ENCODE data around the gene TFPI. TPM values are rescaled to one million over a fixed set of nuclear protein-coding genes. Genes with fewer than 3 reads are reported as not detected.

TFPI gene
- total and polyA plus RNA-seq, 12 donors, result 12.6 to 51.0 (median 21.0) TPM

DNA sequence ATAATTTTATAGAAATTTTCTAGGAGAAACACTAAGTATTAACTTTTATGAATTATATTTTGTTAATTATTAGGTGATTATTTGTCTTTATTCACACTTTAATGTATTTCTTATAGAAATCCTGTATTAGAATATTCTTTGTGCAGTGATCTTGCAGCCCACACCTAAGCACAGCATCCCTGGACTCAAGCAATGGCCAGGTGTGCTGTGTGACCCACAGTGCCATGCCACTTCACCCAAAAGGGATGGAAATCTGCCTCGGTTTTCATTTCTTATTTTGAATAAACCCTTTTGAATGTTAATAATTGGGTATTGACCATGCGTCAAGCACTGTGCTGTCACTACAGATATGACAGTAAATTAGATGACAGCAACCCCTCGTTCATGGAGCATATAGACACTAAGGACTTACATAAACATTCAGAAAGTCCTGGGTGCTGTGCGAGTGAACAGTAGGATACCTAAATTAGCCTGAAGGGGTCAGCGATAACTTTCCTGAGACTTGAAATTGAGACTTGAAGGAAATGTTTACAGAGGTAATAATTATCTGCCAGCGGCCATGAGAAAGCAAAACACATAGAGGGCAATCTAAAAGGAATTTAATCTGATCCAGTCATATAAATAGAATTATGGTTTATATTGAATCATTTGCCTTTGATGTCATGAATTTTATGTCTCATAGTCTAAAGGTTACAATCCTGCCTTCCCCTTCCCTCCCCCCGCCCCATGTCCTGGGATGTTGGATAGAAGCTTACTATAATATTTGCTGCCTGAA lies 53.5 kb downstream of the TFPI start:
- H3K27ac ChIP-seq, result no peak overlapping the region
- peak in 1 of 8 donors; percentile 17 for ATAC-seq
- H3K4me3 ChIP-seq, result no peak overlapping the region
- H3K36me3 ChIP-seq, result peaks cover 0 to 16% (median 0%) of the 10 kb centered on the region in 9 donors
- peaks cover 0 to 20% (median 6%) of the 10 kb centered on the region in 9 donors for H3K4me1 ChIP-seq
- H3K9me3 ChIP-seq, result no peaks in the 10 kb centered on the region
- H3K27me3 ChIP-seq, result no peaks in the 10 kb centered on the region
- TF ChIP-seq, protein P1, sequence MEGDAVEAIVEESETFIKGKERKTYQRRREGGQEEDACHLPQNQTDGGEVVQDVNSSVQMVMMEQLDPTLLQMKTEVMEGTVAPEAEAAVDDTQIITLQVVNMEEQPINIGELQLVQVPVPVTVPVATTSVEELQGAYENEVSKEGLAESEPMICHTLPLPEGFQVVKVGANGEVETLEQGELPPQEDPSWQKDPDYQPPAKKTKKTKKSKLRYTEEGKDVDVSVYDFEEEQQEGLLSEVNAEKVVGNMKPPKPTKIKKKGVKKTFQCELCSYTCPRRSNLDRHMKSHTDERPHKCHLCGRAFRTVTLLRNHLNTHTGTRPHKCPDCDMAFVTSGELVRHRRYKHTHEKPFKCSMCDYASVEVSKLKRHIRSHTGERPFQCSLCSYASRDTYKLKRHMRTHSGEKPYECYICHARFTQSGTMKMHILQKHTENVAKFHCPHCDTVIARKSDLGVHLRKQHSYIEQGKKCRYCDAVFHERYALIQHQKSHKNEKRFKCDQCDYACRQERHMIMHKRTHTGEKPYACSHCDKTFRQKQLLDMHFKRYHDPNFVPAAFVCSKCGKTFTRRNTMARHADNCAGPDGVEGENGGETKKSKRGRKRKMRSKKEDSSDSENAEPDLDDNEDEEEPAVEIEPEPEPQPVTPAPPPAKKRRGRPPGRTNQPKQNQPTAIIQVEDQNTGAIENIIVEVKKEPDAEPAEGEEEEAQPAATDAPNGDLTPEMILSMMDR (IDR thresholded peaks at IDR 0.05), result no peak
- WGBS, 2 donors, result 69 to 72% methylated on average over 7 of the region's 7 CpGs
- DNase-seq, result no peak
- intact Hi-C loops (cut with DNase I), result loop anchor here in 9 of 10 donors (2.0 to 10.0 kb wide), 6 partner anchors 77 to 1014 kb away; no protein-coding TSS in a partner anchor

DNA sequence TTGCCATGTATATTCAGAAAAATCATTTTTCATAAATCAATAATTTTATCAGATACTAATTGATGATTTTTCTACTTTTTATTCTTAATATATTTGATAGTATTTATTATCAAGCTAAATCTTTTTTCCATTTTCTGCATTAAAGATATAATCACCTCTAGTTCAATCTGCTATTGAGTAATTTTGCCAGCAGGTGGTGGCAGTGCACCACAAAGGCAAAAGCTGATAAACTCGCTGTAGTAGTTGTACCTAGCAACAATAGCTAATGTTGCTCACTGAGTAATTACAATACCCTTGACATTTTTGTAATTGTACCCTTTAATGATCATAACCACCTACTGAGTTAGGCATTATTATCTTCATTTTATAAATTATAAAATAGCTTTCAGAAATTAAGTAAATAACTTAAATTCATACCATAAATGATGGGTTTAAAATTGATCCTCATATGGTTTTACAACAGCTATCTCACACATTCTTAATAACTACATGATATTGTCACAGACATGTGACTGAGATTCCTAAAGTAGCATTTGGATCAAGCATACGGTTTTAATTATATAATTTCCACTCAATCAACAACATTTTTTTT lies 54.2 kb downstream of the TFPI start:
- ATAC-seq (peak in 7 of 8 donors; percentile 58 to 86 (median 75)), DNase-seq (peak; percentile 27 to 57)
- TF ChIP-seq, protein P1 (IDR thresholded peaks at IDR 0.05), result peak; percentile 71 to 94 (median 83)
- H3K9me3 ChIP-seq, result no peaks in the 10 kb centered on the region
- peaks cover 0 to 19% (median 6%) of the 10 kb centered on the region in 9 donors for H3K4me1 ChIP-seq
- peaks cover 0 to 23% (median 0%) of the 10 kb centered on the region in 9 donors for H3K36me3 ChIP-seq
- no peaks in the 10 kb centered on the region for H3K27me3 ChIP-seq
- 12 to 14% methylated on average over 2 of the region's 2 CpGs for WGBS, 2 donors
- no peak overlapping the region for H3K4me3 ChIP-seq
- intact Hi-C loops (cut with DNase I), result loop anchor here (2.0 to 10.0 kb wide), 7 partner anchors 77 to 1015 kb away; no protein-coding TSS in a partner anchor
- H3K27ac ChIP-seq, result no peak overlapping the region

DNA sequence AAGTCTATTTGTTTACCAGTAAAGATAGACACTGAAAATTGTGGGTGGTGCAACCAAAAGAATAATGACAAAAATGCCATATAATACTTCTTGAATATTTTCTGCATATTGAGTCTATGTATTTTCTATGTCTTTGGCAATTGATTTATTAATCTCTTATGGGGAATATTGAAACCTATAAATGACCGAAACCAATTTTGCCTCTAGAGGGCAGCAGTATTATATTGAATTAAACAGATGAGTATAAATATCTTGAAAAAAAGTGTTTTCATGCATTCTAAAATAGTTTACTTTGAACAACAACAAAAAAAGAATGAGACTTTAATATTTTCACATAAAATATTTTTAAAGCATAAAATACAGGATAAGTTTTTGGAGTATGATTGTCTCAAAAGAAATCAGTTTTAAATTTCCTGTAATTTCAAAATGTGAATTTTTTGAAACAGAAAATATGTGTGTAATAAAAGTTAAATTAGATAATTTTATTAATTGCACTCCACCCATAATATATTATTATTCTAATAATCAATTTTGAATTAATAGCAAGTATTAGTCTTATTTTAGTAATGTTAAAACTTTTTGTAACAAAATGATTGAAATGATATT lies 56.3 kb downstream of the TFPI start:
- Histone ChIP-seq H3K4me3 (no peak overlapping the region), H3K4me1 (peaks cover 0 to 8% (median 0%) of the 10 kb centered on the region in 9 donors), H3K27ac (no peak overlapping the region), H3K36me3 (peaks cover 0 to 44% (median 0%) of the 10 kb centered on the region in 9 donors), H3K27me3 (no peaks in the 10 kb centered on the region), H3K9me3 (peaks cover 0 to 10% (median 0%) of the 10 kb centered on the region in 11 donors)
- no peak for ATAC-seq
- 23 to 38% methylated on average over 1 of the region's 1 CpG for WGBS, 2 donors
- intact Hi-C loops (cut with DNase I), result loop anchor here in 5 of 10 donors (2.0 to 10.0 kb wide), 4 partner anchors 83 to 1017 kb away; no protein-coding TSS in a partner anchor
- TF ChIP-seq, protein P1 (IDR thresholded peaks at IDR 0.05), result peak in 7 of 9 donors; percentile 42 to 67 (median 52)
- no peak for DNase-seq

DNA sequence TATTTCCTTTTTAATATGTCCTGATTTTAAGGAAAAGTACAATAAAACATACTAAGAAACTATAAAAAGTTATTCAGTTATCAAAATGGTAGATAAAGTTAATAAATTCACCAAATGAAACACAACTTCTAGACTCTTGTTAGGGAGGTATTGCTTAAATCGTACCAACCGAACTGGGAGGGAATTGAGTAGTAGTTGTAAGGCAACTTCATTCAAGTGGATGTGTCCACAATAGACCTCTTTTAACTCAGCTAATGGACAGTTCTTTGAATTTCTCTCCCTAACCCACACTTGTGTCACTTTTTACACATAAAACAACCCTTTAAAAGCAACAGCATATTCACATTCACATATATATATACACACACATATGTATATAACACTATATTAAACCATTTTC lies 57.1 kb downstream of the TFPI start:
- H3K4me3 ChIP-seq, result no peak overlapping the region
- H3K4me1 ChIP-seq, result peaks cover 0 to 6% (median 0%) of the 10 kb centered on the region in 9 donors
- H3K27me3 ChIP-seq, result no peaks in the 10 kb centered on the region
- peaks cover 0 to 52% (median 0%) of the 10 kb centered on the region in 9 donors for H3K36me3 ChIP-seq
- ATAC-seq (no peak), DNase-seq (no peak)
- H3K27ac ChIP-seq, result no peak overlapping the region
- peaks cover 0 to 10% (median 0%) of the 10 kb centered on the region in 11 donors for H3K9me3 ChIP-seq
- TF ChIP-seq, protein P1 (IDR thresholded peaks at IDR 0.05), result no peak
- intact Hi-C loops (cut with DNase I), result loop anchor here in 4 of 10 donors (5.0 to 10.0 kb wide), 3 partner anchors 348 to 1018 kb away; no protein-coding TSS in a partner anchor
- 84 to 85% methylated on average over 2 of the region's 2 CpGs for WGBS, 2 donors
